Measurements from ENCODE around the gene ASB6.

DNA sequence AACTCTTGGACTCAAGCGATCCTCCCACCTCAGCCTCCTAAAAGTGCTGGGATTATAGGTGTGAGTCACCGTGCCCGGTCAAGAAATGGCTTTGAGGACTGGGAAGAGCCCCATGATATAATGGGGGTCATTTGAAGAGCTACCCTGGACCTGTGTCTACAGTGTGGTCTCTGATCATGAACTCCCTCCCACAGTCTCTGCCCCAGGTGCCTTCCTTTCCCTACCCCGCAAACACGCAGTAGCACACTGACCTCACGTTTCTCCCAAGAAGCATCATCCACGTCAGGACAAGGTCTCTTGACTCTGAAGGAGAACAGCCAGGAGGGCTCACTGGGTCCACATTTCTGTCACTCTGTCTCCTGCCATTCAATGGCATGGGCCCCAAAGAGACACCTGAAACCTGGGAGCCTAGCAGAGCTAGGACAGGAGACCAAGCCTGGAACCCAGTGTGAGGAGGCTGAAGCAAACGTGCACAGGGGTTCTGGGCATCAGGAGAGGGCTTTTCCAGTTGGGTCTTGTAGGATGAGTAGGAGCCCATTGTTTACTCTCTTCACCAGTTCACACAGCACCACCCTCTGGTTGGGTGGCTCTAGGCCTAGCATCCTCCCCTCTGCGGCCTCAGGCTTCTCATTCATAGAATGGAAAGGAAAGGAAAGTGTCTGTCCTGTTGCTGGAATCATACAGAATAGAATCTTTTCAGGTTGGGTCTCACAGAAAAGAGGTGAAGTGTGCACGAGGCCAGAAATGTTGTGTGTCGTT is 46.5 kb upstream of the ASB6 start:
- TF ChIP-seq SP1 (IDR thresholded peaks at IDR 0.05) (no peak), NFRKB (IDR thresholded peaks at IDR 0.05) (no peak), SUZ12 (IDR thresholded peaks at IDR 0.05) (no peak), FOXK2 (IDR thresholded peaks at IDR 0.05) (no peak), BHLHE40 (IDR thresholded peaks at IDR 0.05; ENCODE audit: borderline replicate concordance) (no peak), ZNF384 (IDR thresholded peaks at IDR 0.05) (no peak)
- TF ChIP-seq, protein P1, sequence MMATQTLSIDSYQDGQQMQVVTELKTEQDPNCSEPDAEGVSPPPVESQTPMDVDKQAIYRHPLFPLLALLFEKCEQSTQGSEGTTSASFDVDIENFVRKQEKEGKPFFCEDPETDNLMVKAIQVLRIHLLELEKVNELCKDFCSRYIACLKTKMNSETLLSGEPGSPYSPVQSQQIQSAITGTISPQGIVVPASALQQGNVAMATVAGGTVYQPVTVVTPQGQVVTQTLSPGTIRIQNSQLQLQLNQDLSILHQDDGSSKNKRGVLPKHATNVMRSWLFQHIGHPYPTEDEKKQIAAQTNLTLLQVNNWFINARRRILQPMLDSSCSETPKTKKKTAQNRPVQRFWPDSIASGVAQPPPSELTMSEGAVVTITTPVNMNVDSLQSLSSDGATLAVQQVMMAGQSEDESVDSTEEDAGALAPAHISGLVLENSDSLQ (IDR thresholded peaks at IDR 0.05), result no peak
